Large intestine (tissue), 3 donors: ENCODE data around the gene AJAP1. TPM values are rescaled to one million over a fixed set of nuclear protein-coding genes. Genes with fewer than 3 reads are reported as not detected.
A peak's percentile ranks its signal among the peaks of the same experiment; 100 is the strongest.

Source experiments
- DNase-seq, 2 donors: peaks; one replicate each; pipeline versions ENCODE4 v3.0.0 to v3.0.0-alpha.2; 2013
- H3K27ac ChIP-seq: one replicate; pipeline ENCODE4 v1.5.1; 2013; ENCODE audit warnings: low read length
- H3K27me3 ChIP-seq: 2 replicates; pipeline ENCODE4 v1.6.1; 2013; ENCODE audit warnings: low read length; ENCODE audit not compliant: control insufficient read depth, insufficient read depth
- H3K36me3 ChIP-seq: 2 replicates; pipeline ENCODE4 v1.6.1; 2013; ENCODE audit warnings: low read length; ENCODE audit not compliant: control insufficient read depth, insufficient read depth
- H3K4me1 ChIP-seq: one replicate; pipeline ENCODE4 v1.6.1; 2013; ENCODE audit warnings: low read length; ENCODE audit not compliant: control insufficient read depth, insufficient read depth
- H3K4me3 ChIP-seq: one replicate; pipeline ENCODE4 v1.5.1; 2013; ENCODE audit warnings: low read length
- H3K9me3 ChIP-seq: one replicate; pipeline ENCODE4 v1.6.1; 2013; ENCODE audit warnings: mild to moderate bottlenecking, low read depth, low read length, moderate library complexity; ENCODE audit not compliant: control insufficient read depth
- WGBS: methylation state at CpG from one replicate; pipeline ENCODE4 v1.1.5; 2013; ENCODE audit warnings: low lambda C conversion rate; ENCODE audit not compliant: insufficient coverage; 5-methylcytosine and 5-hydroxymethylcytosine counted together
- polyA plus RNA-seq: library from polyadenylated mRNA; unstranded; fragments of 120-200 nt; gene quantifications from one replicate; pipeline ENCODE4 v1.2.1, GENCODE V29; 2013

AJAP1 gene
- polyA plus RNA-seq, 1 donor: 0.57 TPM

DNA sequence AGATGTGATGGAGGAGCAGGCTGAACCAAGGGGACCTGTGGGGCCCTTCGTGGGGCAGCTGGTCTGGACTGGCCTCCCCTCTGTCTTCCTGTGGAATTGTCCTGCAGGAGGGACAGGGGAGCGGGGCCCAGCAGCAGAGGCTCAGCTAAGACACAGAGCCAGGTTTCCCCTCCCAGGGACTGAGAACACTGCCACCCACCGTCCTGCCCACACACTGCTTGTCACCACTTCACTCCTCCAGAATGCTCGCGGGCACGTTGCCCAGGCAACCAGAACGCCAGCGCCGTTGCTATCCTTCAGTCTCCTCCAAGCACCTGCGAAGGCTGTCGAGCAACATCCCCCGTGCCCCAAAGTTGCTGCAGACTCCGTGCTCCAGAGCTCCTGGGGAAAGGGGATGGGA, 46.4 kb downstream of the AJAP1 start:
- H3K4me1 ChIP-seq: no peaks in the 10 kb centered on the region
- H3K4me3 ChIP-seq: no peak overlapping the region
- no peak overlapping the region for H3K27ac ChIP-seq
- H3K36me3 ChIP-seq: no peaks in the 10 kb centered on the region
- DNase-seq: no peak
- H3K27me3 ChIP-seq: no peaks in the 10 kb centered on the region
- H3K9me3 ChIP-seq: no peaks in the 10 kb centered on the region
- WGBS: no CpG with 5 or more reads among the region's 13 CpGs

DNA sequence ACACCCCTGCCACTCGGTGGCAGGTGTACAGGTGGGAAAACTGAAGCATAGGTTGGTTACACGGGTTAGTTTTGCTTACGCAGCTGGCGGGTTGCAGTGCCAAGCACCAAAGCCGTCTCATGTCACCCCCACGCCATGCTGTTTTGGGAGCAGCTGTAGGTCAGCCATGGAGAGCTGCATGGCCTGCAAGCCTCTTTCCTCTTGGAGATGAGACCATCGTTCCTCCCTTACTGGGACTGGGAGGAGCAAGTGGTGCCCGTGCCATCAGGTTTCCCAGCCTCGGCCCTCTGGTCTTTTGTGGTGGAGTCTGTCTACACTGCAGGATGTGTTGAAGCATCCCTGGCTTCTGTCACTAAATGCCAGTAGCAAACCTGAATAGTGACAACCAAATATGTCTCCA, 46.9 kb downstream of the AJAP1 start:
- Histone ChIP-seq H3K4me1 (no peaks in the 10 kb centered on the region), H3K9me3 (no peaks in the 10 kb centered on the region), H3K4me3 (no peak overlapping the region), H3K27me3 (no peaks in the 10 kb centered on the region), H3K36me3 (no peaks in the 10 kb centered on the region), H3K27ac (no peak overlapping the region)
- no peak for DNase-seq
- WGBS: no CpG with 5 or more reads among the region's 9 CpGs

DNA sequence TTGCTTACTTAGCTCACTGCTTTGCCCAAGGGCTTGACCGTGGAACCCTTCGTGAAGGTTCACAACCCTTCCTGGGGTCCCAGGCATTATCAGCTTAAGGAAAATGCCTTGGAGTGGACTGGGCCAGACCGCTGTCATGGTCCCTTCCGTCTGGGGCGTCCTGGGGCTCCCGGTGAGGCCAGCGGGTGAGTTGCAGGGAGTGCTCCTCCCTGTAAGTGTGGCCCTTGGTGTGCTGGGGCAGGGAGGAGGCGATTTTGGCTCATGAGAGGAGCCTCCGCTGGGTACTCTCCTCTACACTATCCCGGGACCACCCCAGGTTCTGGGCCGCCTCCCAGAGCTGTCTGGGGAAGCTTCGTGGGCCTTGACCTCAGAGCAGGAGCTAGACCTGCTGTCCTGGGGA, 48.1 kb downstream of the AJAP1 start:
- Histone ChIP-seq H3K27me3 (no peaks in the 10 kb centered on the region), H3K27ac (no peak overlapping the region), H3K4me3 (no peak overlapping the region), H3K9me3 (no peaks in the 10 kb centered on the region), H3K36me3 (no peaks in the 10 kb centered on the region), H3K4me1 (no peaks in the 10 kb centered on the region)
- WGBS: no CpG with 5 or more reads among the region's 12 CpGs
- no peak for DNase-seq

- no peaks in the 10 kb centered on the region for H3K9me3 ChIP-seq
- H3K27me3 ChIP-seq: no peaks in the 10 kb centered on the region
- no peak overlapping the region for H3K4me3 ChIP-seq
- H3K27ac ChIP-seq: no peak overlapping the region
- WGBS: no CpG with 5 or more reads among the region's 16 CpGs
- no peaks in the 10 kb centered on the region for H3K4me1 ChIP-seq
- no peaks in the 10 kb centered on the region for H3K36me3 ChIP-seq
- no peak for DNase-seq
These were observed 48.5 kb downstream of the AJAP1 start for GRCh38 chr1:4702932-4703331.

DNA sequence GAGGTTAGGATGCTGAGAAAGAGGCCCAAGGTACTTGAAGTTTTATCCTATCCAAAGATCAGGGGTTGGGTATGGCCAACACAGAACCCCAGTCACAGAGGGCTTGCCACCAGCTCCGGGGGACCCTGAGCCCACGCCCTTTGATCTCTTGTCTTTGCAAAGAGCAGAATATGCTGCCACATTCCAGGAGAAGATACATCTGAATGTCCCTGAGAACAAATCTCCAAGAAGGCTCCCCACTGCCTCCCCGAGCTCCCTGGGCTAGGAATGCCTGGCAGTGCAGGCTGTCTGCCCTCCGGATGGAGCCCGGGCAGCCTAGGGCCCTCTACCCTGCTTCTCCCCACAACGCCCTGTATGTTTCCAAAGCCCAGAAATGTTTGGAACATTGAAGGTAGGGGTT, 49.2 kb downstream of the AJAP1 start:
- no peaks in the 10 kb centered on the region for H3K36me3 ChIP-seq
- H3K9me3 ChIP-seq: no peaks in the 10 kb centered on the region
- WGBS: no CpG with 5 or more reads among the region's 6 CpGs
- H3K27me3 ChIP-seq: no peaks in the 10 kb centered on the region
- DNase-seq: no peak
- H3K4me3 ChIP-seq: no peak overlapping the region
- H3K27ac ChIP-seq: no peak overlapping the region
- H3K4me1 ChIP-seq: no peaks in the 10 kb centered on the region

GRCh38 chr1:4708840-4709507, 54.6 kb downstream of the AJAP1 start:
- H3K4me3 ChIP-seq: no peak overlapping the region
- peaks cover 16% of the 10 kb centered on the region for H3K27me3 ChIP-seq
- no CpG with 5 or more reads among the region's 5 CpGs for WGBS

GRCh38 chr1:4709641-4710040, 55.2 kb downstream of the AJAP1 start:
- H3K9me3 ChIP-seq: no peaks in the 10 kb centered on the region
- H3K27me3 ChIP-seq: peaks cover 16% of the 10 kb centered on the region
- H3K27ac ChIP-seq: no peak overlapping the region
- peaks cover 8% of the 10 kb centered on the region for H3K4me1 ChIP-seq
- WGBS: no CpG with 5 or more reads among the region's 5 CpGs
- DNase-seq: no peak
- H3K4me3 ChIP-seq: no peak overlapping the region
- no peaks in the 10 kb centered on the region for H3K36me3 ChIP-seq

More at GRCh38 chr1:4708840-4709507, 54.6 kb downstream of the AJAP1 start:
- no peaks in the 10 kb centered on the region for H3K9me3 ChIP-seq
- H3K27ac ChIP-seq: no peak overlapping the region
- peaks cover 8% of the 10 kb centered on the region for H3K4me1 ChIP-seq
- no peak for DNase-seq
- H3K36me3 ChIP-seq: no peaks in the 10 kb centered on the region

DNA sequence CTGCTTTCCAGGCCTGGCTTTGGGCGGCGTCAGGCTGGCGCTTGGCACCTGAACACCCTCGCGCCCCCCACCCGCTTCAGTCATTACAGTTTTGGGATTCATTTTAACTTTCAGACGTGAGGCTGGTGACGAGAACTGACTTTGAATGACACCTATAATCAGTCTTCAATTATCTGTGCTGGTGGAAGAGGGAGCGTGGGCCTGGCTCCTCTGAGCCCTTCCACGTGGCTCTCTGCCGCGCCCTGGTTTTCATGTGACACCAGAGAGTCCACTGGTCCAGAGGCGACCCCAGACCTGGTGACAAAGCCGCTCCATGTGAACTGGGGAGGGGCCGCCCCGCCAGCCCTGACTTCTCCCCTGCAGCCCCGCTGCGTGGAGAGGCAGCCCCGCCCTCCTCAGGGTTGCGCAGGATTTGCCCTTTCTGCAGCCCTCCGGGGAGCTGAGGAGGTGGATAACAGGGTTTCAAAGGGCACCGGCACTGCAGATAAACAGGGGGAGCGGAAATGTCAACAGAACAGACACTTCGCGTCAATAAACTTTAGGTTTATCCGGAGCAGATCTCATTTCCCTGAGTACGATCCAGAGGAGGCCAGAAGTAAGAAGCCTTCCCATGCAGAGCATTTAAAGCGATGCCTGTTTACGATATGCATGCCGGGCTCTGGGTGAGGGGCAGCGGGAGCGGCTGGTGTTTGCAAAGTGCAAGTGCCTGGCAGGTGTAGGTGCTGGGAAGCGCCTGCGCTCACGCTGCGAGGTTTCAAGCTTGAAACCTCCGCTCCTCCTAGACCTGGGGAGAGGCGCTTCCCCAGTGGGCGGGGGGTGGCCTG, 56.4 kb downstream of the AJAP1 start:
- no peak overlapping the region for H3K4me3 ChIP-seq
- peak; percentile 33 to 72 for DNase-seq
- WGBS: no CpG with 5 or more reads among the region's 39 CpGs

DNA sequence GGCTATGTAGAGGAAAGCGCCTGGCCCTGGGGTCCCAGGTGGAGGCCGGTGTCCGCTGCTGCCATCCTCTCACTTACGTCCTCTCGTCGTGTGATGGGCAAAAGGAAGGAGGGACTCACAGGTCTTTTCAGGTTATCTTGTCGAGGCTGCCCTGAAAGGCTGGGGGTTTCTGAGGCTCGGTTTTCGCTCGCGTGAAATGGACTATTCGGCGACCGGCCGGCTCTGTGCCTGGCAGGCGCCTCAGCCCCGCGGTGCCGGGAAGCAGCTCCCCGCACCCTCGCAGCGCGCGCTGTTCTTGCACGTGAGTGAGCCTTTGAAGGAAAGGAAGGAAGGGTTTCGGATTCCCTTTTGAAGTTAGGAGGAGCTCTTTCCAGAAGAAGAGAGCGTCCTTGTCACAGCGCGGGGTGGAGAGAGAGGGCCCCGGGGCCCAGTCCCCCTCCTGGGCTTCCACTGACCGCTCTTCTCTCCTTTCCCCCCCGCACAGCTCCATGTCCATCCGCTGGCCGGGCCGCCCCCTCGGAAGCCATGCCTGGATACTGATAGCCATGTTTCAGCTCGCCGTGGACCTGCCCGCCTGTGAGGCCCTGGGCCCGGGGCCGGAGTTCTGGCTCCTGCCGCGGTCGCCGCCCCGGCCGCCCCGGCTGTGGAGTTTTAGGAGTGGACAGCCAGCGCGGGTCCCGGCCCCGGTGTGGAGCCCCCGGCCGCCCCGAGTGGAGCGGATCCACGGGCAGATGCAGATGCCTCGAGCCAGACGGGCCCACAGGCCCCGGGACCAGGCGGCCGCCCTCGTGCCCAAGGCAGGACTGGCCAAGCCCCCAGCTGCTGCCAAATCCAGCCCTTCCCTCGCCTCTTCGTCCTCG, 57.2 kb downstream of the AJAP1 start:
- no CpG with 5 or more reads among the region's 66 CpGs for WGBS
- no peak for DNase-seq
- Histone ChIP-seq H3K36me3 (no peaks in the 10 kb centered on the region), H3K4me3 (no peak overlapping the region), H3K27ac (no peak overlapping the region), H3K4me1 (peaks cover 8% of the 10 kb centered on the region), H3K9me3 (no peaks in the 10 kb centered on the region), H3K27me3 (peaks cover 16% of the 10 kb centered on the region)

More for the DNA sequence above, 56.4 kb downstream of the AJAP1 start:
- H3K9me3 ChIP-seq: no peaks in the 10 kb centered on the region
- no peak overlapping the region for H3K27ac ChIP-seq
- no peaks in the 10 kb centered on the region for H3K36me3 ChIP-seq
- H3K27me3 ChIP-seq: peaks cover 16% of the 10 kb centered on the region
- H3K4me1 ChIP-seq: peaks cover 8% of the 10 kb centered on the region

- Histone ChIP-seq H3K36me3 (no peaks in the 10 kb centered on the region), H3K9me3 (no peaks in the 10 kb centered on the region), H3K27me3 (peaks cover 16% of the 10 kb centered on the region), H3K4me3 (no peak overlapping the region), H3K27ac (no peak overlapping the region), H3K4me1 (peaks cover 8% of the 10 kb centered on the region)
- no peak for DNase-seq
- 83% methylated on average over 1 of the region's 12 CpGs for WGBS
These were observed 59.3 kb downstream of the AJAP1 start for GRCh38 chr1:4713669-4714068.
